K562 (cell line): ENCODE measurements around the gene P2RY14. TPM values are rescaled to one million over a fixed set of nuclear protein-coding genes. Genes with fewer than 3 reads are reported as not detected.

ENCODE experiments used
- ATAC-seq: fragments of 200-7000 bp; cut with Tn5 transposase; 3 replicates; pipeline ENCODE4 v1.9.1; 2020; ENCODE audit warnings: moderate library complexity
- BruUV-seq: library from RNA; stranded (reverse); fragments of 400-500 nt; replicated peaks from 2 replicates; lab custom pipeline; 2021; lab: Mats Ljungman, UMichigan
- CTCF ChIA-PET: fragments of 300-600 bp; formaldehyde crosslinking; extraction: SDS; loops from one replicate; lab custom pipeline; 2021; ENCODE audit warnings: low intra/inter-chr PET ratio; lab: Yijun Ruan, JAX
- POLR2A ChIA-PET: fragments of 300-600, 350-650 bp; sonication (Branson Sonifier 250); formaldehyde crosslinking; extraction: SDS; loops from one replicate; lab custom pipeline; 2021; ENCODE audit warnings: antibody characterized with exemption, inconsistent platforms; lab: Yijun Ruan, JAX
- DNase-seq, 4 experiments: peaks; one replicate each; pipeline versions ENCODE4 v3.0.0 to v3.0.0-alpha.2; 2011 to 2018; ENCODE audit warnings: low spot score in 3 of 4, mixed read lengths in 3 of 4; ENCODE audit errors: extremely low read depth in 1 of 4
- FAIRE-seq: peaks from 2 replicates; lab custom pipeline; 2011; peaks lifted over from hg19 to GRCh38; lab: Jason Lieb, UNC
- H2AFZ ChIP-seq: 2 replicates; pipeline ENCODE4 v1.6.0; 2011; ENCODE audit warnings: low read depth, low read length, control low read depth, inconsistent platforms
- H3K27ac ChIP-seq: fragments of 200-600 bp; 3 replicates; pipeline ENCODE4 v1.8.0; 2011; ENCODE audit warnings: low read depth, mild to moderate bottlenecking, control low read depth, inconsistent platforms, low read length, moderate library complexity, mixed read lengths; ENCODE audit errors: extremely low read depth
- H3K27me3 ChIP-seq, 2 experiments: fragments of 300-600 bp in 1 of 2; 2 replicates in 1 of 2; 3 replicates in 1 of 2; pipeline versions ENCODE4 v1.6.0 to v1.8.0; 2011; ENCODE audit warnings: inconsistent platforms in 2 of 2, low read length in 2 of 2, mild to moderate bottlenecking in 1 of 2, mixed read lengths in 1 of 2, moderate library complexity in 1 of 2; ENCODE audit not compliant: control insufficient read depth in 2 of 2, insufficient read depth in 2 of 2
- H3K36me3 ChIP-seq: fragments of 300-600 bp; 3 replicates; pipeline ENCODE4 v1.8.0; 2011; ENCODE audit warnings: mild to moderate bottlenecking, low read length, inconsistent platforms; ENCODE audit not compliant: control insufficient read depth, insufficient read depth
- H3K4me1 ChIP-seq, 2 experiments: fragments of 200-600 bp in 1 of 2; replicated peaks in 1 of 2; 2 replicates in 1 of 2; 3 replicates in 1 of 2; pipeline versions ENCODE4 v1.5.1 to v1.8.0; 2011; ENCODE audit warnings: inconsistent platforms in 2 of 2, low read length in 2 of 2, mild to moderate bottlenecking in 1 of 2, mixed read lengths in 1 of 2, moderate library complexity in 1 of 2; ENCODE audit not compliant: control insufficient read depth in 2 of 2, insufficient read depth in 2 of 2
- H3K4me2 ChIP-seq: 2 replicates; pipeline ENCODE4 v1.6.1; 2011; ENCODE audit warnings: low read length, control low read depth, inconsistent platforms, mixed read lengths; ENCODE audit not compliant: insufficient read depth
- H3K4me3 ChIP-seq: fragments of 200-600 bp; sonication (generic), shearing (Covaris generic); 2 replicates; pipeline ENCODE4 v1.5.1; 2016; ENCODE audit warnings: control low read depth, inconsistent platforms
- H3K79me2 ChIP-seq: fragments of 200-600 bp; 3 replicates; pipeline ENCODE4 v1.8.0; 2011; ENCODE audit warnings: low read length, inconsistent platforms; ENCODE audit not compliant: control insufficient read depth, insufficient read depth
- H3K9ac ChIP-seq, 2 experiments: 2 replicates each; pipeline versions ENCODE4 v1.6.0 to v1.6.1; 2011; ENCODE audit warnings: low read depth in 2 of 2, low read length in 2 of 2, control low read depth in 1 of 2, inconsistent platforms in 1 of 2, mild to moderate bottlenecking in 1 of 2, mixed read lengths in 1 of 2; ENCODE audit not compliant: insufficient read depth in 1 of 2
- H3K9me1 ChIP-seq: one replicate; pipeline ENCODE4 v1.6.0; 2011; ENCODE audit warnings: inconsistent platforms, mild to moderate bottlenecking, low read length, moderate library complexity; ENCODE audit not compliant: control insufficient read depth, insufficient read depth
- H3K9me3 ChIP-seq: replicated peaks from 2 replicates; pipeline ENCODE4 v1.5.1; 2011; ENCODE audit warnings: low read depth, low read length, inconsistent platforms; ENCODE audit not compliant: control insufficient read depth, insufficient read depth
- H4K20me1 ChIP-seq: replicated peaks from 2 replicates; pipeline ENCODE4 v1.6.1; 2011; ENCODE audit warnings: low read length, inconsistent platforms, mixed read lengths; ENCODE audit not compliant: control insufficient read depth, insufficient read depth
- ARHGAP35 ChIP-seq: fragments of 450-650 bp; IDR thresholded peaks from 2 replicates; pipeline ENCODE4 v1.6.1; 2018; ENCODE audit not compliant: partially characterized antibody
- BRD4 ChIP-seq: fragments of 200-600 bp; sonication (generic); IDR thresholded peaks from 2 replicates; pipeline ENCODE4 v1.6.1; 2017; ENCODE audit warnings: inconsistent platforms
- CAMTA2 ChIP-seq: fragments of 250-450 bp; sonication (Bioruptor Pico); conservative IDR thresholded peaks from 2 replicates; pipeline ENCODE4 v1.5.1; 2022
- CBX1 ChIP-seq: sonication (generic); IDR thresholded peaks from 2 replicates; pipeline ENCODE4 v1.6.1; 2016; ENCODE audit warnings: antibody characterized with exemption, low read depth, mild to moderate bottlenecking
- CXXC5 ChIP-seq: fragments of 250-450 bp; sonication (Bioruptor Pico); IDR thresholded peaks from 2 replicates; pipeline ENCODE4 v1.8.0; 2022; ENCODE audit warnings: inconsistent platforms, mild to moderate bottlenecking, moderate library complexity
- FOXA3 ChIP-seq, 2 experiments: fragments of 450-650 bp in 1 of 2; sonication (generic) in 1 of 2; formaldehyde crosslinking; IDR thresholded peaks in 1 of 2; conservative IDR thresholded peaks in 1 of 2; 2 replicates each; pipeline versions ENCODE4 v1.4.0 to v1.8.0; 2020 to 2022; ENCODE audit warnings: mild to moderate bottlenecking in 2 of 2, missing genetic modification reagents in 1 of 2
- ILF3 ChIP-seq: fragments of 450-650 bp; IDR thresholded peaks from 2 replicates; pipeline ENCODE4 v1.6.1; 2018; ENCODE audit warnings: antibody characterized with exemption, mild to moderate bottlenecking, moderate library complexity, borderline replicate concordance
- MYNN ChIP-seq, 2 experiments: sonication (generic); formaldehyde crosslinking in 1 of 2; IDR thresholded peaks; 2 replicates each; pipeline versions ENCODE4 v1.5.0 to v1.6.1; 2016 to 2020; ENCODE audit warnings: antibody characterized with exemption in 1 of 2, missing genetic modification reagents in 1 of 2
- NR2C2 ChIP-seq, 2 experiments: fragments of 200-800 bp in 1 of 2; sonication (Bioruptor generic) in 1 of 2; sonication (generic) in 1 of 2; formaldehyde crosslinking in 1 of 2; IDR thresholded peaks; 2 replicates each; pipeline versions ENCODE4 v1.6.1 to v1.8.0; 2016 to 2022; ENCODE audit warnings: mild to moderate bottlenecking in 1 of 2, missing compliant biosample characterization in 1 of 2, missing genetic modification characterization in 1 of 2, missing genetic modification reagents in 1 of 2
- RNF219 ChIP-seq: fragments of 250-450 bp; sonication (Bioruptor Pico); IDR thresholded peaks from 2 replicates; pipeline ENCODE4 v1.5.0; 2022; ENCODE audit warnings: mild to moderate bottlenecking
- TARDBP ChIP-seq: fragments of 450-650 bp; IDR thresholded peaks from 2 replicates; pipeline ENCODE4 v1.6.1; 2016
- ZBTB9 ChIP-seq: fragments of 450-650 bp; formaldehyde crosslinking; IDR thresholded peaks from 2 replicates; pipeline ENCODE4 v1.4.0; 2020; ENCODE audit warnings: mild to moderate bottlenecking, moderate library complexity
- ZC3H4 ChIP-seq: sonication (generic); formaldehyde crosslinking; IDR thresholded peaks from 2 replicates; pipeline ENCODE4 v1.9.0; 2021; ENCODE audit warnings: missing genetic modification reagents, borderline replicate concordance
- ZKSCAN3 ChIP-seq: fragments of 250-450 bp; sonication (Bioruptor Pico); IDR thresholded peaks from 2 replicates; pipeline ENCODE4 v1.4.0; 2020
- ZNF124 ChIP-seq: sonication (generic); formaldehyde crosslinking; IDR thresholded peaks from 2 replicates; pipeline ENCODE4 v1.8.1; 2022; ENCODE audit warnings: missing genetic modification reagents
- ZNF146 ChIP-seq: IDR thresholded peaks from one replicate; pipeline ENCODE4 v1.6.1; 2018; ENCODE audit warnings: missing compliant biosample characterization; ENCODE audit not compliant: unreplicated experiment
- ZNF311 ChIP-seq: fragments of 250-450 bp; sonication (Bioruptor Pico); IDR thresholded peaks from 2 replicates; pipeline ENCODE4 v1.4.0; 2020; ENCODE audit warnings: mild to moderate bottlenecking, moderate library complexity
- ZNF766 ChIP-seq: fragments of 200-800 bp; sonication (Bioruptor generic); conservative IDR thresholded peaks from 2 replicates; pipeline ENCODE4 v1.6.1; 2016; ENCODE audit warnings: missing genetic modification characterization, missing compliant biosample characterization
- WGBS: fragments of 100-300 bp; shearing (Covaris generic); methylation state at CpG from one replicate; pipeline ENCODE4 v1.1.6; 2016; ENCODE audit warnings: low coverage, mixed read lengths; ENCODE audit not compliant: insufficient coverage; ENCODE audit errors: missing lambda C conversion rate; 5-methylcytosine and 5-hydroxymethylcytosine counted together
- in situ Hi-C: fragments of 300-500 bp; cut with MboI; formaldehyde crosslinking; loops from 4 replicates; pipeline ENCODE4 v1.15.0; 2018; ENCODE audit warnings: inconsistent platforms, mixed read lengths
- intact Hi-C: fragments of 100-400 bp; cut with micrococcal nuclease; formaldehyde crosslinking; loops from 2 replicates; pipeline ENCODE4 v1.14.2; 2022
- polyA plus RNA-seq, 8 experiments: library from polyadenylated mRNA; depleted of rRNA in 4 of 8; stranded (reverse) in 5 of 8; unstranded in 3 of 8; fragments of >200 nt; fragmentation: Nextera tagmentation in 2 of 8; fragmentation: Illumina TruSeq in 1 of 8; extraction: Ambion mirVana in 2 of 8; extraction: Trizol in 1 of 8; gene quantifications; 2 replicates each; pipeline versions ENCODE4 v1.2.1 to v1.2.3, GENCODE V29; 2011 to 2014; ENCODE audit warnings: inconsistent platforms in 1 of 8, missing spikeins in 1 of 8
- total RNA-seq, 7 experiments: library from RNA; depleted of rRNA in 6 of 7; stranded (reverse); fragments of >200 nt in 6 of 7; fragmentation: Illumina TruSeq in 2 of 7; extraction: Trizol in 2 of 7; gene quantifications; 2 replicates each; pipeline versions ENCODE4 v1.2.1 to v1.2.3, GENCODE V29; 2011 to 2021; ENCODE audit warnings: low replicate concordance in 1 of 7
- TF ChIP-seq, protein P1 (sequence below): sonication (generic); formaldehyde crosslinking; IDR thresholded peaks from 2 replicates; pipeline ENCODE4 v1.4.0; 2020; ENCODE audit warnings: mild to moderate bottlenecking, missing genetic modification reagents

P2RY14 gene
- total and polyA plus RNA-seq, 9 of the 15 experiments (the other 6 are each of a cell fraction or from before 2014, with no cell fraction given) = not detected

DNA sequence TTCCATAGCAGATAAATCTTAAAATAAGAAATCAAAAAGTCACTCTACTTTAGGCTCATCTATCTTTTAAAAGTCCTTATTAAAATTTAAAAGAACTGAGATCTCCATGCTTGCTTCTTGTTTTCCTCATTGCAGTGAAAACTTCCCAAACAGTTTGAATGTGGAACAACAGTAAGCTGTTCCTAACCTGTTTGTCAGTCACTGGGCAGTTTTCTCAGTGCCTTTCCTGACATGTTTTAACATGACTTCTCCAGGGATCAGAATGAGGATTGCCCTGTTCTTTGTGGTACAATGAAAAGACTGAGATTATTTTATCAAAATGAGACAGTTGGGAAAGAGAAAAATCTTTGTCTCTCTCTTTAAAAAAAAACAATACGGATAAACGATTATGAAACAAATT lies 37.5 kb upstream of the P2RY14 start:
- FAIRE-seq (no peak), DNase-seq (no peak), ATAC-seq (no peak)
- intact Hi-C loops (no loop called here), in situ Hi-C loops (no loop called here)
- H4K20me1 ChIP-seq = no peaks in the 10 kb centered on the region
- no peaks in the 10 kb centered on the region for H3K9me3 ChIP-seq
- no peaks in the 10 kb centered on the region for H3K4me1 ChIP-seq
- H3K27me3 ChIP-seq = peaks cover 4 to 12% of the 10 kb centered on the region in 2 experiments; a peak in 4 of 5 replicates
- no peak overlapping the region for H2AFZ ChIP-seq
- no peak overlapping the region for H3K27ac ChIP-seq
- ChIA-PET POLR2A (no interaction called here), CTCF (no interaction called here)
- H3K4me2 ChIP-seq = no peak overlapping the region
- 0% methylated on average over 2 of the region's 2 CpGs for WGBS
- no peaks in the 10 kb centered on the region for H3K9me1 ChIP-seq
- BruUV-seq = no TSS peak
- H3K4me3 ChIP-seq = no peak overlapping the region
- no peaks in the 10 kb centered on the region for H3K79me2 ChIP-seq
- no peak overlapping the region for H3K9ac ChIP-seq
- H3K36me3 ChIP-seq = no peaks in the 10 kb centered on the region
- TF ChIP-seq FOXA3 (CRISPR knock-in tag; conservative IDR thresholded peaks at IDR 0.05 in 1 of 2, IDR thresholded peaks at IDR 0.05 in 1 of 2) (no peak), CXXC5 (no peak), CAMTA2 (CRISPR knock-in tag) (no peak), RNF219 (CRISPR knock-in tag) (no peak), ILF3 (no peak), ZNF124 (CRISPR knock-in tag) (no peak), ZBTB9 (CRISPR knock-in tag) (no peak), ZNF146 (CRISPR knock-in tag) (no peak), ARHGAP35 (no peak), TARDBP (no peak), CBX1 (no peak), MYNN (IDR thresholded peaks at IDR 0.05) (no peak), MYNN (CRISPR knock-in tag; IDR thresholded peaks at IDR 0.05) (no peak), BRD4 (no peak), NR2C2 (CRISPR knock-in tag; IDR thresholded peaks at IDR 0.05) (no peak), NR2C2 (tag; IDR thresholded peaks at IDR 0.05) (no peak), ZNF766 (CRISPR knock-in tag) (no peak), ZNF311 (CRISPR knock-in tag) (no peak), ZC3H4 (no peak), ZKSCAN3 (CRISPR knock-in tag) (no peak)
- TF ChIP-seq, protein P1, sequence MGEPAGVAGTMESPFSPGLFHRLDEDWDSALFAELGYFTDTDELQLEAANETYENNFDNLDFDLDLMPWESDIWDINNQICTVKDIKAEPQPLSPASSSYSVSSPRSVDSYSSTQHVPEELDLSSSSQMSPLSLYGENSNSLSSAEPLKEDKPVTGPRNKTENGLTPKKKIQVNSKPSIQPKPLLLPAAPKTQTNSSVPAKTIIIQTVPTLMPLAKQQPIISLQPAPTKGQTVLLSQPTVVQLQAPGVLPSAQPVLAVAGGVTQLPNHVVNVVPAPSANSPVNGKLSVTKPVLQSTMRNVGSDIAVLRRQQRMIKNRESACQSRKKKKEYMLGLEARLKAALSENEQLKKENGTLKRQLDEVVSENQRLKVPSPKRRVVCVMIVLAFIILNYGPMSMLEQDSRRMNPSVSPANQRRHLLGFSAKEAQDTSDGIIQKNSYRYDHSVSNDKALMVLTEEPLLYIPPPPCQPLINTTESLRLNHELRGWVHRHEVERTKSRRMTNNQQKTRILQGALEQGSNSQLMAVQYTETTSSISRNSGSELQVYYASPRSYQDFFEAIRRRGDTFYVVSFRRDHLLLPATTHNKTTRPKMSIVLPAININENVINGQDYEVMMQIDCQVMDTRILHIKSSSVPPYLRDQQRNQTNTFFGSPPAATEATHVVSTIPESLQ (CRISPR knock-in tag) = no peak
